OCI-LY1 (cell line): ENCODE data around the gene BMI1.

Experiments used
- H2AFZ ChIP-seq: fragments of 200-600 bp; sonication (generic), shearing (Covaris generic); 2 replicates; pipeline ENCODE4 v1.6.0; 2014; ENCODE audit warnings: antibody characterized with exemption, mild to moderate bottlenecking, low read length
- H3F3A ChIP-seq: fragments of 200-600 bp; sonication (generic), shearing (Covaris generic); 2 replicates; pipeline ENCODE4 v1.6.0; 2014; ENCODE audit warnings: mild to moderate bottlenecking, antibody characterized with exemption, low read length, moderate library complexity; ENCODE audit not compliant: insufficient read depth
- H3K27ac ChIP-seq: fragments of 200-600 bp; sonication (generic); 2 replicates; pipeline ENCODE4 v1.5.1; 2014; ENCODE audit warnings: low read length, mixed run types, mild to moderate bottlenecking, low read depth; ENCODE audit not compliant: poor library complexity, severe bottlenecking
- H3K27me3 ChIP-seq: fragments of 200-600 bp; sonication (generic); 2 replicates; pipeline ENCODE4 v1.6.0; 2014; ENCODE audit warnings: antibody characterized with exemption, mild to moderate bottlenecking, low read length, moderate library complexity; ENCODE audit not compliant: insufficient read depth
- H3K36me3 ChIP-seq: fragments of 200-600 bp; sonication (generic); 2 replicates; pipeline ENCODE4 v1.6.1; 2014; ENCODE audit warnings: mild to moderate bottlenecking, antibody characterized with exemption, low read length, moderate library complexity, mixed read lengths; ENCODE audit not compliant: insufficient read depth
- H3K4me1 ChIP-seq: fragments of 200-600 bp; sonication (generic); 2 replicates; pipeline ENCODE4 v1.5.1; 2014; ENCODE audit warnings: mild to moderate bottlenecking, low read length, moderate library complexity; ENCODE audit not compliant: insufficient read depth, severe bottlenecking
- H3K4me2 ChIP-seq: fragments of 200-600 bp; sonication (generic), shearing (Covaris generic); 2 replicates; pipeline ENCODE4 v1.6.1; 2014; ENCODE audit warnings: low read length
- H3K4me3 ChIP-seq: fragments of 200-600 bp; sonication (generic); 2 replicates; pipeline ENCODE4 v1.5.1; 2014; ENCODE audit warnings: low read length, low read depth, mild to moderate bottlenecking, mixed read lengths; ENCODE audit not compliant: poor library complexity, severe bottlenecking
- H3K79me2 ChIP-seq: fragments of 200-600 bp; shearing (Covaris generic); 2 replicates; pipeline ENCODE4 v1.6.1; 2016; ENCODE audit warnings: mixed run types, low read length, mixed read lengths; ENCODE audit not compliant: insufficient read depth
- H3K9ac ChIP-seq: fragments of 200-600 bp; sonication (generic), shearing (Covaris generic); 2 replicates; pipeline ENCODE4 v1.6.1; 2014; ENCODE audit warnings: mild to moderate bottlenecking, low read length, mixed read lengths
- H3K9me2 ChIP-seq: fragments of 200-600 bp; sonication (generic), shearing (Covaris generic); 2 replicates; pipeline ENCODE4 v1.6.1; 2014; ENCODE audit warnings: low read depth, mild to moderate bottlenecking, low read length, mixed read lengths
- H3K9me3 ChIP-seq: fragments of 200-600 bp; shearing (Covaris generic); 2 replicates; pipeline ENCODE4 v1.6.1; 2014; ENCODE audit warnings: low read length, mixed read lengths
- H4K20me1 ChIP-seq: fragments of 200-600 bp; sonication (generic), shearing (Covaris generic); 2 replicates; pipeline ENCODE4 v1.6.0; 2016; ENCODE audit warnings: mild to moderate bottlenecking, low read length; ENCODE audit not compliant: insufficient read depth
- CTCF ChIP-seq: fragments of 200-600 bp; sonication (generic), shearing (Covaris generic); IDR thresholded peaks from 2 replicates; pipeline ENCODE4 v1.5.1; 2017; ENCODE audit warnings: mild to moderate bottlenecking, antibody characterized with exemption, low read length, moderate library complexity, mixed read lengths
- EZH2 ChIP-seq: fragments of 200-600 bp; sonication (generic), shearing (Covaris generic); IDR thresholded peaks from 2 replicates; pipeline ENCODE4 v1.8.0; 2017; ENCODE audit warnings: borderline replicate concordance, mixed run types, mild to moderate bottlenecking, antibody characterized with exemption, low read length, moderate library complexity, mixed read lengths

Gene BMI1

GRCh38 chr10:22372298-22372697, 51.4 kb downstream of the BMI1 start:
- no peaks in the 10 kb centered on the region for H4K20me1 ChIP-seq
- no peak overlapping the region for H3K4me3 ChIP-seq
- H3K27me3 ChIP-seq: no peaks in the 10 kb centered on the region
- H2AFZ ChIP-seq: no peak overlapping the region
- no peak overlapping the region for H3K27ac ChIP-seq
- no peaks in the 10 kb centered on the region for H3F3A ChIP-seq
- no peaks in the 10 kb centered on the region for H3K9me2 ChIP-seq
- H3K79me2 ChIP-seq: no peaks in the 10 kb centered on the region
- H3K9ac ChIP-seq: no peak overlapping the region
- H3K4me1 ChIP-seq: no peaks in the 10 kb centered on the region
- H3K9me3 ChIP-seq: no peaks in the 10 kb centered on the region
- no peak overlapping the region for H3K4me2 ChIP-seq
- TF ChIP-seq EZH2: no peak
- no peak for TF ChIP-seq CTCF
- H3K36me3 ChIP-seq: no peaks in the 10 kb centered on the region

GRCh38 chr10:22372917-22373316, 52.0 kb downstream of the BMI1 start:
- Histone ChIP-seq H3K36me3 (no peaks in the 10 kb centered on the region), H3K9ac (no peak overlapping the region), H3K79me2 (no peaks in the 10 kb centered on the region), H3K4me2 (no peak overlapping the region), H3K4me1 (no peaks in the 10 kb centered on the region), H3K27ac (no peak overlapping the region), H4K20me1 (no peaks in the 10 kb centered on the region), H3F3A (no peaks in the 10 kb centered on the region), H3K9me3 (no peaks in the 10 kb centered on the region), H2AFZ (no peak overlapping the region), H3K27me3 (no peaks in the 10 kb centered on the region), H3K9me2 (no peaks in the 10 kb centered on the region), H3K4me3 (no peak overlapping the region)
- no peak for TF ChIP-seq CTCF
- no peak for TF ChIP-seq EZH2

GRCh38 chr10:22374489-22375126, 53.7 kb downstream of the BMI1 start:
- H3K4me1 ChIP-seq: no peaks in the 10 kb centered on the region
- H2AFZ ChIP-seq: no peak overlapping the region
- H4K20me1 ChIP-seq: no peaks in the 10 kb centered on the region
- H3K36me3 ChIP-seq: no peaks in the 10 kb centered on the region
- no peaks in the 10 kb centered on the region for H3F3A ChIP-seq
- H3K9me2 ChIP-seq: no peaks in the 10 kb centered on the region
- H3K27ac ChIP-seq: no peak overlapping the region
- no peaks in the 10 kb centered on the region for H3K27me3 ChIP-seq
- no peak overlapping the region for H3K4me3 ChIP-seq
- H3K4me2 ChIP-seq: no peak overlapping the region
- TF ChIP-seq CTCF (no peak), EZH2 (no peak)
- no peak overlapping the region for H3K9ac ChIP-seq
- H3K79me2 ChIP-seq: no peaks in the 10 kb centered on the region
- no peaks in the 10 kb centered on the region for H3K9me3 ChIP-seq
